ENCODE measurements around the gene FEN1.

FEN1 gene, protein sequence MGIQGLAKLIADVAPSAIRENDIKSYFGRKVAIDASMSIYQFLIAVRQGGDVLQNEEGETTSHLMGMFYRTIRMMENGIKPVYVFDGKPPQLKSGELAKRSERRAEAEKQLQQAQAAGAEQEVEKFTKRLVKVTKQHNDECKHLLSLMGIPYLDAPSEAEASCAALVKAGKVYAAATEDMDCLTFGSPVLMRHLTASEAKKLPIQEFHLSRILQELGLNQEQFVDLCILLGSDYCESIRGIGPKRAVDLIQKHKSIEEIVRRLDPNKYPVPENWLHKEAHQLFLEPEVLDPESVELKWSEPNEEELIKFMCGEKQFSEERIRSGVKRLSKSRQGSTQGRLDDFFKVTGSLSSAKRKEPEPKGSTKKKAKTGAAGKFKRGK

DNA sequence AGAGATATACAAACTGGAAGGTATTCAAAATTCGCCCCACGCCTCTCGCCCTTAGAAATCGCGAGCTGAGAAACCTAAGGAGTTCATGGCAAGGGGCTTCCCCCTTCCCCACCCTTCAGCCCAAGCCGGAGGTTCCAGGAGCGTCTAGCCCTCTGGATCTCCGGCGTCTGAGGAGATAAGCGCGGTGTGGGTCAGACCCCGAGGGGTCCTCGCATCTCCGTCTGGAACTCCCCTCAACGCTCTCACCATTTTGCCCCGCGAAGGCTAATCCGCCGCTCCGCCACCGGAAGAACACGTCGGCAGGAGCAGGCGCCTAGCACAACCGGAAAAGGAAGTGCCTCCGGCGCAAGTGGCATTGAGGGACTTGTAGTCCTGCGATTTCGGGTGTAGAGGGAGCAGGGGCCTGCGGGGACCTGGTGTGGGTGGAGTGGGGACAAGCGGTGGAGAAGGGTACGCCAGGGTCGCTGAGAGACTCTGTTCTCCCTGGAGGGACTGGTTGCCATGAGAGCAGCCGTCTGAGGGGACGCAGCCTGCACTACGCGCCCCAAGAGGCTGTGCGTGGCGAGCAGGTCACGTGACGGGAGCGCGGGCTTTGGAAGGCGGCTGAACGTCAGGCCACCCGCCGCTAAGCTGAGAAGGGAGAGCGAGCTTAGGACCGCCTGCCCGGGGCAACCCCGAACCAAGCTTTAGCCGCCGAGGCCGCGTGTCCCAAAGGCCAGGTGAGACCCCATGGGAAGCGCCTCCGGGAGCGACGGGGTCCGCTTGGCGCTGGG, at the start of gene FEN1, which contains the start of gene TMEM258:
Gene FEN1, plus strand, starts transcription at position 602 of the 773 bp plus-strand sequence. CDS start 2,451 bp downstream, outside the sequence.
Gene TMEM258, minus strand, starts transcription at position 290 of the 773 bp plus-strand sequence. Its CDS starts 41 bp downstream, at position 249.
- DNase-seq (ENCODE audit: low read depth) = peak; percentile 84

DNA sequence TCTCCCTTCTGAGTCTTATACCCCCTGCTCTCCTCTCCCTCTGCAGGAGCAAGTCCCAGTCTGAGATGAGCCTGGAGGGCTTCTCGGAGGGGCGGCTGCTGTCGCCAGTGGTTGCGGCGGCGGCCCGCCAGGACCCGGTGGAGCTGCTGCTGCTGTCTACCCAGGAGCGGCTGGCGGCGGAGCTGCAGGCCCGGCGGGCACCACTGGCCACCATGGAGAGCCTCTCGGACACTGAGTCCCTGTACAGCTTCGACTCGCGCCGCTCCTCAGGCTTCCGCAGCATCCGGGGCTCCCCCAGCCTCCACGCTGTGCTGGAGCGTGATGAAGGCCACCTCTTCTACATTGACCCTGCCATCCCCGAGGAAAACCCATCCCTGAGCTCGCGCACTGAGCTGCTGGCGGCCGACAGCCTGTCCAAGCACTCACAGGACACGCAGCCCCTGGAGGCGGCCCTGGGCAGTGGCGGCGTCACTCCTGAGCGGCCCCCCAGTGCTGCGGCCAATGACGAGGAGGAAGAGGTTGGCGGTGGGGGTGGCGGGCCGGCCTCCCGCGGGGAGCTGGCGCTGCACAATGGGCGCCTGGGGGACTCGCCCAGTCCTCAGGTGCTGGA, 49.1 kb upstream of the FEN1 start:
- DNase-seq (ENCODE audit: low read depth) = no peak

DNA sequence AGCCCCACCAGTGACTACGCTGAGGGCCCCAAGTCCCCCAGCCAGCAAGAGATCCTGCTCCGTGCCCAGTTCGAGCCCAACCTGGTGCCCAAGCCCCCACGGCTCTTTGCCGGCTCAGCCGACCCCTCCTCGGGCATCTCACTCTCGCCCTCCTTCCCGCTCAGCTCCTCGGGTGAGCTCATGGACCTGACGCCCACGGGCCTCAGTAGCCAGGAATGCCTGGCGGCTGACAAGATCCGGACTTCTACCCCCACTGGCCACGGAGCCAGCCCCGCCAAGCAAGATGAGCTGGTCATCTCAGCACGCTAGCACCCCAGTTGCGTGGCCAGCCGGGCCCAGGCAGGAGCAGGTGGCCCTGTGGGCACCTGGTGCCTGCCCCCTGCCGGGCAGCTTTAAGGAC, 48.5 kb upstream of the FEN1 start:
- DNase-seq (ENCODE audit: low read depth) = no peak

DNA sequence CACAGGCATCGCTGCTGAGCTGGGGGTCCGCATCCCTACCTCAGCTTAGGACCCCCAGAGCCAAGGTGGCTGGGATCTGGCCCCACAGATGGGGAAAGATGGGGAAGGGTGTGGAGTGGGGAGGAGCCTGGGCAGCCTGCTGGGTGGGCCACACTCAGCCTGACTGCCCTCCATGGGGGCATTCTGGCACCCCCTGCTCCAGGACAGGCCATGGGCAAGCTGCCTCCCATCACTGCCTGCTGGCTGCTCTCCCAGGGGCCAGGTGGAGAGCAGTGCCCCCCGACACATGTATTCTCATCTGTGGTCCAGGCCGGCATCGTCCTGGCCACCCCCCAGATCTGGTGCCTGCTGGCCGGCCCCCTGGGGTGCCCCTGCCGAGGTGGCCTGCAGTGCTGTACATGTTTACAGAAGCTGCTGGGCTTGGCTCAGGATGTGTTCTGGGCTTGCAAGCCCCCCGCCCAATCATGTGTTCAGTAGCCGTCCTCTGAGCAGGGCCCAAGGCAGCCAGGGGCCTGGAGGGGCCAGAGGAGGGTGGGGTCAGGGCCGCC, 48.0 kb upstream of the FEN1 start:
- DNase-seq (ENCODE audit: low read depth) = no peak

DNA sequence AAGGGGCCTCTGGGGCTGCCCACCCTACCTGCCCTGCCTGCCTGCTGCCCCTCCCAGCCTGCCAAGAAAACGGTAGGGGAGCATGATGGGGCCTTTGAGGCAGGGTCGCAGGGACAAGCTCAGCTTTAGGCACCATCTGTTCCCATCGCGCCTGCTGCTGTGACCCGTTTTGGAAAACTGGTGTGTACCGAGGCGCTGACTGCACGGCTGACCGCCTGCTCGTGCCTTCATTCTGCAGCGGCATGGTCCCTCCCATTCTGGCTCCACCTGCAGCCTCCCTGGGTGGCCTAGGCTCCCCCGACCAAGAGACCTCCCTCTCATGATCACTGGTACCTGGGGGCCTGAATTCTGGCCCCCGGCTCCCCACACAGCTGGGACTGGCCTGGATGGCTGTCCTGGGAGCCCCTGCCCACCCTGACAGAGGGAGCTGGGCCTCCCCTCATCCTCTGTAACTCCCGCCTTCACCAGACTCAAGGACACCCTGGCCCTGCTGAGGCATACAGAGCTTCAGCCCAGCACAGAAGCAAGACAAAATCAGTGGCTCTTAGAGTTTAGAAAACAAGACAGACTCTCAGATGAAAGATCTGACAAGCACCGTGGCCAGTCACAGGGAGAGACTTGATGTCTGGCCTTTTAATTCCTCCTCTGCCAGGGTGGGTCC, 46.8 kb upstream of the FEN1 start:
- DNase-seq (ENCODE audit: low read depth) = no peak

DNA sequence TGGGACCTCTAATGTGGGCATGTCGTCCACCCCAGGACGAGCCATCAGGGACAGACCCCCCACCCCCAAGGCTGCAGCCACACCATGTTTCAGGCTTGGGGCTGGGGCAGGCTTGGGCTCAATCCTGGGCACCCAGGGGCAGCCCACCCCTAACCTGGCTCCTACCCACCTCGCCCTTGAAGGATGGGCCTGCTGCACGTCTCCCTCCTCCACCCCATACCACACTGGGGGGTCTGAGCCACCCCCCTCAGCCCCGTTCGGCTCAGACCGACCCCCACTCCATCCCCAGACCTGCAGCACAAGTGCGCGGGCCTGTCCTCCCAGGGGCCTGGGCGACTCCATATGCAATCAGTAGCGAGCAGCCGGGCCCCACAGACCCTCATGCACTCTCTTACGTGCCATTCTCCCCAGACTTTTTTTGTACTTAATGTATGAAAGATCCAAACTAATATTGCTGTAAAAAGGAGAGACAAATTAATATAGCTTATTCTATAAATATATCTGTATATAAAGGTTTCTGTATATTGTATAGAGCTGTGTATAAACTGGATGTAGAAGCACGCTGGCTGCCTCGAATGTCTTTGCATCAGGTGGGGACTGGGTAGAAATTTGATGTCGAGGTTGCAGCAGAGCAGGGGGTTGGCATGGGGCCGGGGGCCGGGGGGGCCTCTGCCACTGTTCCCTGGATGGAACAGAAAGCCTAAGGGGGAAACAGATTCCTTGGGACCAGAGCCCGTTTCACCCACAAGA, 46.1 kb upstream of the FEN1 start:
- no peak for DNase-seq (ENCODE audit: low read depth)

DNA sequence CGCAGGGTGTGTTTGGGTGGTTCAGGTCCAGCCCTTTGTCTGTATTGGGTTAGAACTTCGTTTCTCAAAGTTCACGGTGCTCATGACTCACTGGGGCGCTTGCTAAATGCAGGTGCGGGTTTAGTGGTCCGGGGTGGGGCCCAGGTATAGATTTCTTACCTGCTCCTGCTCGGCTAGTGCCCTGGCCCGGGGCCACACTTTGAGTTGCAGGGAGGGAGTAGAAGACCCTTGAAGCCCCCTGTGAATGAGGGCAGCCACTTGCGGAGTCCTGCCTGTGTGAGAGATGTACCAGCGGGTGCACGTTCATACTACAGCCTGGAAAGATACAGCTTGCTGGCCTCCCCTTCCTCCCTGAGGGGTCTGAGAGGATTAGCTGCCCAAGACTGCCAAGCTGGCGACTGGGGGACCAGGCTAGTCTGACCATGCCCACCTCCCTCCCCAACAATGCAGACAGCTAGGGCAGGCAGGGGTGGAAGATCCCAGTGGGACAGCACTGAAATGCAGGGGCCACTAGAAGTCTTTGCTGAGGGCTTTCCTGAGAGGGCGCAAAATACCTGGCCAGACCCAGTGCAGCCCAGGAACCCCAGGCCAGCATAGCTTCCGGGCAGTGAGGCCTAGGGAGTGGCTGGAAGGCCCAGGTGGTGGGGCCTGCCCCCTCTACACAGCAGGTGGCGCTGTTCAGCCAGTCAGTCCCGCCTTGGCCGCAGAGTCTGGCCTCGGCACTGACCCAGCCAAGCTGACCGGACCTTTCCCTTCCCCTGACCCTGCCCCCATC, 45.3 kb upstream of the FEN1 start:
- peak; percentile 30 for DNase-seq (ENCODE audit: low read depth)

DNA sequence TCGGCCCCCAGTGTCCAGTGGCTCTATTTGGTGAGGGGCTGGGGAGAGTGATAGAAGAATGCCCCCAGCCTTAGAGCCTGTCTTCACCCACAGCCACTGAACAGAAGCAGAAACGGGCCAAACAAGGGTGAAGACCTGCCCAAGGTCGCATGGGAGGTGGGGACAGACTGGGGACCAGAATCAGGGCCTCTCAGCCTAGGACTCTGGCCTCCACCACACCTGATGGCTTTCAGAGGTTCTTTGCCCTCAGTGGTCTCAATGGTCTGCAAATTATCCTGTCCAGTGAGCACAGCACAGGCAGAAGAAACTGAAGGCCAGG, 44.8 kb upstream of the FEN1 start:
- no peak for DNase-seq (ENCODE audit: low read depth)

DNA sequence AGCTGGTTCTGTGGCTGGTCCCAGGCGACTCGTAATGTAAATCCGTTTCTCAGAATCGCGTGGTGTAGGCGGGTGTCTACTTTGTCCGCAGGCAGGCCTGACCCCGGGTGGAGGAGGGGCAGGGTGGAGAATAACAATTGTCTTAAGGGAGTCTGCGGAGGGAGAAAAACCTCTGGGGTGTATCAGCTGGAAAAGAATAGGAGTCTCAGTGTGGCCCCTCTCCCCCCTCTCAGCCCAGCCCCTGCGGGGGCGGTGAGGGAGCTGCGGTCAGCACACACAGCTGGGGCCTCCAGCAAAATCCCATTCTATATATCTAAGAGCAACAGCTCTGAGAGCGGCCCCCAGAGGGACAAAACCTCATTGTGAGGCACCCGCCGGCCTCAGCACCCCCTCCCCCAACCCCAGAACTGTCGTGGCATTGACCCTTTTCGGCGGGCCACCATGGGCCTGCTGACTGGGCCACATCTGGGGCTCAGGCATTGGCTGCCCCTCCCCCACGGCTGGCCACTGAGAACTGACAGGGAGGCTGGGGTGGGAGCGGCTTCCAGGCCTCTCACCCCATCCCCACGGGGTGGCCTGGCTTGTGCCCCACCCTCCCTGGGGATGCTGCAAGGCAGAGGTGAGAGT, 43.0 kb upstream of the FEN1 start:
- no peak for DNase-seq (ENCODE audit: low read depth)

DNA sequence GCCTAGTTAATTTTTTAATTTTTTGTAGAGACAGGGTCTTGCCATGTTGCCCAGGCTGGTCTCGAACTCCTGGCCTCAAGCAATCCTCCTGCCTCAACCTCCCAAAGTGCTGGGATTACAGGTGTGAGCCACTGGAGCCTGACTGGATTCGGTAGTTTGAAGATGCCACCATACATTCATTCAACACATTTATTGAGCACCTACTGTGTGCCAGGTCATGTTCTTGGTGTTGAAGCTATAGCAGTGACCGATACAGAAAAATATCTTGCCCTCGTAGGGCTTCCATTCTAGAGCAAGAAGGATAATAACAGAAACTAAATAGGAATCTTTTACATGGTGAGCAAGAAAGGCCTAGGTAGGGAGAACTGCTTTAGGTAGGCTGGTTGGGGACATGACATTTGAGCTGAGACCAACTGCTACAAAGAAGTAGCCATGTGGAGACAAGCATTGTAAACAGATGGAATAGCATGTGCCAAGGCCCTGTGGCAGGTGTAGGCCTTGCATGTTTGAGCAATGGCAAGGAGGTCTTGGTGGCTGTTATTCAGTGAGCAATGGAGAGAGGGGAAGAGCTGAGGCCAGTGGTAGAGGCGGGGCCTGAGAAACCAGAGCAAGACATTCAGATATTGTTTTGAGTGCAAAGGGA, 42.0 kb upstream of the FEN1 start:
- DNase-seq (ENCODE audit: low read depth) = no peak

DNA sequence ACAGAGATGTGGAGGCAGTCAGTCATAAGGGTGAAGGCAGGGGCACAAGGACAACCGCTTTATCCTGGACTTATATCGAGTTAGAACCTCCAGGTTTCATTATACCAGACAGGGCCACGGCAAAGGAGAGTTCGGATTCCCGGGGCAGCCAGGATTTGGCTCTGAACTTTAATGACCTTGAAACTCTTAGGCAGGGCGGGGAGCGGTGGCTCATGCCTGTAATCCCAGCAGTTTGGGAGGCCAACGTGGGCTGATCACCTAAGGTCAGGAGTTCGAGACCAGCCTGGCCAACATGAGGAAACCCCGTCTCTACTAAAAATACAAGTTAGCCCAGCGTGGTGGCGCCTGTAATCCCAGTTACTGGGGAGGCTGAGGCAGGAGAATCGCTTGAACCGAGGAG, 41.3 kb upstream of the FEN1 start:
- no peak for DNase-seq (ENCODE audit: low read depth)

DNA sequence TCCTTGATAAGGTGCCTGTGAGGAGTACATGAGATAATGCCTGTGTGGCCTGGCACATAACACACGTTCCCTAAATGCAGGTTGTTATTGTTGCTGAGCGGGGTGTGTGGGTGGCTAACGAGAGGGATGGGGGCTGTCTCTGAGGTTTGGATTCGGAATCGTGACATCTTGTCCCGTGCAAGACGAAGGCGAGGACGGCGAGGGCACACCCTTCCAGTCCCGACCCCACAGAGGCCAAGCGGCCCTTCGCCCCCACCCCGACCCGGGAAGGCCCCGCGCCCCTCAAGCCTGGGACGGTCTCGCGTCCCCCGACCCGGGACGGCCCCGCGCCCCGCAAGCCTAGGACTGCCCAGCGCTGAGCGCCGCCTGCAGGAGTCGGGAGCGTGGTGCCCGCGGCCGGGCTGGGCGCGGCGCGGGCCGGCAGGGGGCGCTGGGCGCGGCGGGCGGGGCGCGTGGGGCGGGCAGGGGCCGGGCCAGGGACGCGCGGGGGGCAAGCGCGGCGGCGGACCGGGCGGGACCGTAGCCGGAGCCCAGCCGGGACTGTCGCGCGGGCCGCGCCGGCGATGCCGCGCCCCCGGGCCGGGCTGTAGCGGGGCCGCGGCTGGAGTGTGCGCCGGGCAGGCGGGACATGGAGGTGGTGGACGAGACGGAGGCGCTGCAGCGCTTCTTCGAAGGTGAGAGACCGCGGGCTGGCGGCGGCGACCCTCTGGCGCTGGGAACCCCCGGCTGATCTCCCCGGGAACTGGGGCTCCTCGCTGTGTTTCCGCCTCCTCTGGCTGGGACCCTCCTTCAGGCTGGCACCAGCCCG, 40.4 kb upstream of the FEN1 start, which contains the start of gene MYRF:
Gene MYRF, plus strand, starts transcription at position 520 of the 808 bp plus-strand sequence. Its CDS starts 109 bp downstream, at position 629.
- DNase-seq (ENCODE audit: low read depth) = peak; percentile 67

DNA sequence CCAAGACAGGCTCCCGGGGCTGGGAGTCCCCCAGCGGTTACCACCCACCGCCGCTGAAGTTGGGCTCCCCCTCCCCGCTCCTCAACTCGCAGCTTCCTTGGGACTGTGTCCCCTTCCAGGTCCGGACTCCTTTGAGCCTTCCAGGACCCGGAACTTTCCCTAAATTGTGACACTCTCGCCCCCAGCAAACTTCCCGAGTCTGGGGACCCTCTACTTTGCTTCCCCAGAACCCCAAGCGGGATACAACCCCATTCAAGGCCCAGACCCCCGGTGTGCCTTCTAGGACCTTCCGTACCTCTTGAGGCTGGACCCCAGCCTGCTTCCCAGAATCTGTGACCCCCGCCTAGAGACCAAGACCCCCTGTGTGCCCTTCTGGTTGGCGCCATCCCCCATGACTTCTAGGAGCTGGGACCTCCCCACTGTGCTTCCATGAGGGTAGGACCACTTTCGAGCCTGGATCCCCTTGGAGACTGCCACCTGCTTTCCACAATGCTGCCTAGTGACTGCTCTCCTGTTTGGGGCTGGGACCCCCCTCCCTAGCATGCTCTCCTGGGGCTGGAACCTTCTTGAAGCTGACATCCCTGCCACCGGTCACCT, 39.7 kb upstream of the FEN1 start:
- no peak for DNase-seq (ENCODE audit: low read depth)

DNA sequence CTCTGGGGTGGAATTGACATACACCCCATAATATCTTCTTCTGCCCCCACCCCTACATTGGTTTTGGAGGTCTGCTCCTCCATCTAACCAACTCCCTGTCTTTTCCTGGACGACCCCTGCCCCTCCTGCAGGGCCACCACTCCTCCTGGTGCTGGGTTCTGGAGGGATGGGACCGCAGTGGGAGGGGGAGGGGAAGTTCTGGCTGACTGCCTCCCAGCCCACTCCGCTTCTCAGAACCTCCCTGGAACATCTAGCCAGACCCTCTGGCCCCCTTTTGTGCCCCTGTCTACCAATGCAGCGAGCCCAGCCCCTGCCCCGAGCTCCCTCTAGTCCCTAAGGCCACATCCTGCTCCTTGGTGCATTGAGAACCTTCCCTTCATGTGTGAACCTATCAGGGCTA, 39.0 kb upstream of the FEN1 start:
- no peak for DNase-seq (ENCODE audit: low read depth)

DNA sequence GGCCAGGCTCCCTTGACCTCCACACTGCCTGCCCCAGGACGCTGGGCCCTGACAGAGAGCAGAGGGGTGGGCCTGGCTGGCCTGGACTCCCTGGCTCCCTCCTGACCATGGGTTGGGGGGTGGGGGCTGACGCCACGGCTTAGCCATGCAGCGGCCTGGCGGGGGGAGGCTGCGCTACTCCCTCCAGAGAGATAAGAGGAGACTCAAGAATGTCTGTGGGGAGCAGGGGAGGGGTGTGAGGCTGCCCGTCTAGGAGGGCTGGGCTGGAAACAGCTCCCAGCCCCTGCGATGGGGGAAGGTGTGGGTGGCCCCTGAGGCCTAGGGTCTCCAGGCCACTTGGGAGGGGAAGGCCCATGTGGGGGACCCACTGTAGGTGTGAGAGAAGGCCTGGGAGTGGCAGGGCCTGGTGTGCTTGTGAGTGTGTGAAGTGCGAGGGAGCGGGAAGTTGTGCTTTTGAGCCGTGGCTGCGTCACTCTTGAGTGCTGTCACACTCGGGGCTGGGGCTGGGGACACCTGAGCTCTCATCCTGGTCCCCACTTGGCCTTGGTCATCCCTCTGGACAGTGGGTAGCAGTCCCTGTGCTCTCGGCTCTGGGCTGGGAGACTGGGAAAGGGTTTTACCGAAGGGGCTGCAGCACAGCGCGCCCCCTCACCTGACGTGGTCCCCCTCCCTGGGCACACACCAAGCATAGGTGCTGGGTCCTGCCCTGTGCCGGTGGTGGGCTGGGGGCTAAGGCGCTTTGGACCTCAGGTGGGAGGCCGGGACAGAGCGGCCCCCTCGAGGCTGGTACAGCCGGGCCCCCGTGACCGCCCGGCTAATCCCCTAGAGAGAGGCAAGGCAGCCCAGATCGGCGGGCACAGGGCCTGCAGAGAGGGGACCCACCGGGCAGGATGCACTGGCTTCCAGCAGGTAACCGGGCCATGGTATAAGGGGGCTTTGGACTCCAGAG, 37.9 kb upstream of the FEN1 start:
- DNase-seq (ENCODE audit: low read depth) = no peak

DNA sequence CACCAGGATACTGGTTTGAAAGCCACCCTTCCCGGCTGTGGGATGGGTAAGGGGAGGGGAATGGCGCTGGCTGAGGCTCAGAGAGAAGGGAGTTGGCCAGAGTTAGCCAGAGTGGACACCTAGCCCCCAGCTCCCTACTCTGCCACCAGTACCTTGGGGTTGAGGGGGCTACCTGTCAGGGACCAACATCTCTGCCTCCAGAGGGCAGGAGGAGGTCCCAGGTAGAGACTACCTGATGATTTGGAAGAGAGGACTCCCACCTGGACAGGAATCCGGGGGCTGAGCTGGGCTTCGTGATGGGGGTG, 36.6 kb upstream of the FEN1 start:
- no peak for DNase-seq (ENCODE audit: low read depth)
